GM12891 (cell line): ENCODE measurements around the gene GAL3ST1.

Experiments used
- DNase-seq: peaks from one replicate; pipeline ENCODE4 v3.0.0; 2011; ENCODE audit warnings: low spot score; ENCODE audit not compliant: insufficient read length
- FAIRE-seq: peaks from 2 replicates; lab custom pipeline; 2011; peaks lifted over from hg19 to GRCh38; lab: Jason Lieb, UNC
- PAX5 ChIP-seq: IDR thresholded peaks from 2 replicates; pipeline ENCODE4 v1.6.1; 2011; ENCODE audit warnings: low read length, moderate library complexity, mild to moderate bottlenecking; ENCODE audit not compliant: insufficient read depth, severe bottlenecking
- POLR2A ChIP-seq: IDR thresholded peaks from 2 replicates; pipeline ENCODE4 v1.6.1; 2011; ENCODE audit warnings: low read depth, low read length, control low read depth
- POLR2AphosphoS5 ChIP-seq: IDR thresholded peaks from 2 replicates; pipeline ENCODE4 v1.6.1; 2011; ENCODE audit warnings: low read depth, low read length, control low read depth
- POU2F2 ChIP-seq: IDR thresholded peaks from 2 replicates; pipeline ENCODE4 v1.6.1; 2011; ENCODE audit warnings: low read depth, mild to moderate bottlenecking, control low read depth, low read length, moderate library complexity
- SPI1 ChIP-seq: IDR thresholded peaks from 2 replicates; pipeline ENCODE4 v1.6.1; 2011; ENCODE audit warnings: low read depth, low read length, control low read depth
- TAF1 ChIP-seq: IDR thresholded peaks from 2 replicates; pipeline ENCODE4 v1.6.1; 2011; ENCODE audit warnings: low read depth, low read length, control low read depth

GAL3ST1 gene

DNA sequence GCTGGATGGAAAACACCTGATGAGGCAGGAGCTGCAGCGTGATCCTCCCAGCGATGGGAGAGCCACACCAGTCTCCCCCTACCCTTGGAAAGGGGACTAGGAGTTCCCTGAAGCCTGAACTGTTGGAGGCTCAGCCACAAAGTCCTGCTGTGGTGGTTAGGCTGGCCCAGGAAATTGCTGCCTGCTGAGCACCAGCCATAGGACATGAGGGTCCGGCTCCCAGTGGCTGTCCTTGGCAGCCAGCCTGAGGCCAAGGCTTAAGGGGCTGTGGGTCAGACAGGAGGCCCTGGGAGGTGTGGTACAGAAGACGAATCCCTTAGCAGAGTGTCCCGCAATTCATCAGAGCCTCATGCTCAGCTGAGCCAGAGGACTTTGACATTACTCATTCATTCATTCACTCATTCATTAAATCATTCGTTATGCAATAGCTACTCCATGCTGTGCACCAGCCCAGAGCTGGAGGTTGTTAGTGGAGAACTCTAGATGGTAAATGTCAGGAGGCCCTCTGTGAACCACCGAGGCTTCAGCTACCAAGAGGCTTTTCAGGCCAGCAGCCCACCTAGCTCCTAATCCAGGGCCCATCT lies 54.5 kb downstream of the GAL3ST1 start:
- TF ChIP-seq POU2F2: no peak
- TF ChIP-seq POLR2A: no peak
- TF ChIP-seq SPI1: no peak
- no peak for TF ChIP-seq POLR2AphosphoS5
- TF ChIP-seq TAF1: no peak
- DNase-seq: no peak
- FAIRE-seq: no peak

DNA sequence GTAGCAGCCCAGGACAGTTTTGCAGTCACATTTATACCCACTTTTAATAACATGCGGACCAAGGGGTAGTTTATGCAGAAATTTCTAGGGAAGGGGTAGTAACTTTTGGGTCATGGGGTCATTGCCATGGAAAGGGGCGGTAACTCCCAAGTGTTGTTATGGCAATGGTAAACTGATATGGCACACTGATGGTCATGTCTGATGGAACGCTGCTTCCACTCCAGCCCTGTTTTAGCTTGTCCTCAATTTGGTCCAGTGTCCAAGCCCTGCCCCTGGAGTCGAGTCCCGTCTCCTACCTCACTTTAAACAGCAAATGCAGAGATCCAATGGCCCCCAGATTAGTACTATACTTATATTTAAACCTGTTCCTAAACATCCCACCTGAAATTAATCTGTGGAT lies 57.7 kb downstream of the GAL3ST1 start:
- no peak for DNase-seq
- no peak for FAIRE-seq
- no peak for TF ChIP-seq POLR2A
- TF ChIP-seq POLR2AphosphoS5: no peak
- no peak for TF ChIP-seq POU2F2
- no peak for TF ChIP-seq TAF1
- no peak for TF ChIP-seq PAX5
- no peak for TF ChIP-seq SPI1

DNA sequence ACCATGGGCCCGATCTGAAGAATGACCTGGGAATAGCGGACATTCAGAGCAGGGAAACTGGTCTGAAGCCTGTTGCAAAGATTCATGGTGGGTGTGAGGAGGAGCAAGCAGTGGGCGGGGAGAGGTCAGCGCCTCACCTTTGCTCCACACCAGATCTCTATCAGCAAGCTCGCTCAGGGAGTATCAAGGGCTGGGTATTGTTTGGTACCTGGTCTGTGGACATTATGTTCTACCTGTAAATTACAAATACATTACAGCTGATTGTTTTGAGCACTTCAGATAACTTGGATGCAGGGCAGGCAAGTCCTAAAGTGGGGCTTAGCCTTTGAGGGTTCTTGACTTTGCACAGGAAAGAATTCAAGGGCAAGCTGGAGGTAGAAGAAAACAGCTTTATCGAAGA lies 58.2 kb downstream of the GAL3ST1 start:
- FAIRE-seq (no peak), DNase-seq (no peak)
- TF ChIP-seq TAF1 (no peak), POLR2A (no peak), SPI1 (no peak), POU2F2 (no peak), PAX5 (no peak), POLR2AphosphoS5 (no peak)

GRCh38 chr22:30514252-30514651 lies 60.2 kb downstream of the GAL3ST1 start:
- FAIRE-seq (no peak), DNase-seq (no peak)
- TF ChIP-seq POU2F2 (no peak), PAX5 (no peak), POLR2AphosphoS5 (no peak), POLR2A (no peak), SPI1 (no peak), TAF1 (no peak)

- no peak for FAIRE-seq
- no peak for TF ChIP-seq POLR2AphosphoS5
- no peak for TF ChIP-seq POU2F2
- no peak for TF ChIP-seq POLR2A
- no peak for TF ChIP-seq SPI1
- no peak for TF ChIP-seq PAX5
- no peak for TF ChIP-seq TAF1
- DNase-seq: no peak
These were observed 61.0 kb downstream of the GAL3ST1 start for GRCh38 chr22:30513462-30513861.

- TF ChIP-seq POU2F2: no peak
- TF ChIP-seq POLR2AphosphoS5: no peak
- TF ChIP-seq POLR2A: no peak
- TF ChIP-seq PAX5: no peak
- TF ChIP-seq TAF1: no peak
- no peak for TF ChIP-seq SPI1
- FAIRE-seq (no peak), DNase-seq (no peak)
These were observed 62.6 kb downstream of the GAL3ST1 start for GRCh38 chr22:30511911-30512310.

DNA sequence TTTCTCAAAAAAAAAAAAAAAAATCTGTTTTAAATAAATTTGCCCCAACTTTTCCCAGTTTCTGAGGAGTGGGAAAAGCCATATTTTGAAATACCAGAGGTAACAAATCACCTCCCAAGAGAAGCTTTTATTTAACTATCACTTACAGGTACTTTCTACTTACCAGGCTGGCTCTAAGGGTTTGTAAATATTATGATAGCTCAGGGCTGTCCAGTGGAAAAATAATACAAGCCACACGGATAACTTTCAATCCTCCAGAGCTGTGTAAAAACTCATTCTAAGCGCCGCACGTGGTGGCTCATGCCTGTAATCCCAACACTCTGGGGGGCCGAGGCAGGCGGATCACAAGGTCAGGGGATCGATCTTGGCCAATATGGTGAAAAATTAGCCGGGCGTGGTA lies 63.4 kb downstream of the GAL3ST1 start:
- FAIRE-seq: no peak
- no peak for DNase-seq
- no peak for TF ChIP-seq POLR2A
- no peak for TF ChIP-seq POLR2AphosphoS5

DNA sequence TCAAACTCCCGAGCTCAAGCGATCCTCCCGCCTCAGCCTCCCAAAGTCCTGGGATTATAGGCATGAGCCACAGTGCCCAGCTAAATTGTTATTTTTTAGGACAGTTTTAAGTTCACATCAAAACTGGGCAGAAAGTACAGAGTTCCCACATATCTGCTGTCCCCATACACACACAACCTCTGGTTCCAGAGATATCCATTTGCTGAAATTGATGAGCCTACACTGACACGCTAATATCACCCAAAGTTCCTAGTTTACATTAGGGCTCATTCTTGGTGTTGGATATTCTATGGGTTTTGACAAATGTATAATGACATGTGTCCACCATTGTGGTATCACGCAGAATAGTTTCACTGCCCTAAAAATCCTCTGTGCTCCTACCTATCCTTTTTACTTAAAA lies 66.2 kb downstream of the GAL3ST1 start:
- FAIRE-seq (no peak), DNase-seq (no peak)
- TF ChIP-seq POLR2AphosphoS5 (no peak), PAX5 (no peak), TAF1 (no peak), POLR2A (no peak), POU2F2 (no peak), SPI1 (no peak)

DNA sequence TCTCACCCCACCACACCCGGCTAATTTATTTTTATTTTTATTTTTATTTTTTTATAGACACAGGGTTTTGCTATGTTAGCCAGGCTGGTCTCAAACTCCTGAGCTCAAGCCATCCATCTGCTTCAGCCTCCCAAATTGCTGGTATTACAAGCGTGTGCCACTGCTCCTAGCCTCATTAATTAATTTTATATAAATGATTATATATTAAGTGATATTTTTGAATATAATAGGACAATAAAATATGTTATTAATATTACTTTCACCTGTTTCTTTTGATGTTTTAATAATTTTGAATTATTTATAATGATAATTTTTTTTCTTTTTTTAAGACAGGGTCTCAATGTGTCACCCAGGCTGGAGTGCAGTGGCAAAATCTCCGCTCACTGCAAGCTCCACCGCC lies 66.8 kb downstream of the GAL3ST1 start:
- TF ChIP-seq PAX5 (no peak), POLR2AphosphoS5 (no peak), TAF1 (no peak), POU2F2 (no peak), POLR2A (no peak), SPI1 (no peak)
- FAIRE-seq: no peak

GRCh38 chr22:30506507-30506968 lies 67.9 kb downstream of the GAL3ST1 start:
- FAIRE-seq (no peak), DNase-seq (no peak)
- no peak for TF ChIP-seq POLR2A
- no peak for TF ChIP-seq POU2F2
- no peak for TF ChIP-seq SPI1
- no peak for TF ChIP-seq POLR2AphosphoS5
- no peak for TF ChIP-seq TAF1
- TF ChIP-seq PAX5: no peak

More for the DNA sequence above, 66.8 kb downstream of the GAL3ST1 start:
- no peak for DNase-seq
